Stimulated activated CD4-positive, alpha-beta T cell treated with anti-CD3 and anti-CD28 coated beads, Interleukin-15, amount 100 ng/mL, for 1 hour (primary cell): ENCODE data around the gene PREP.

Experiments used
- DNase-seq, 2 donors: peaks; one replicate each; pipeline ENCODE4 v3.0.0-alpha.2; 2020; ENCODE audit warnings: low read depth in 1 of 2, low spot score in 1 of 2

The PREP gene

DNA sequence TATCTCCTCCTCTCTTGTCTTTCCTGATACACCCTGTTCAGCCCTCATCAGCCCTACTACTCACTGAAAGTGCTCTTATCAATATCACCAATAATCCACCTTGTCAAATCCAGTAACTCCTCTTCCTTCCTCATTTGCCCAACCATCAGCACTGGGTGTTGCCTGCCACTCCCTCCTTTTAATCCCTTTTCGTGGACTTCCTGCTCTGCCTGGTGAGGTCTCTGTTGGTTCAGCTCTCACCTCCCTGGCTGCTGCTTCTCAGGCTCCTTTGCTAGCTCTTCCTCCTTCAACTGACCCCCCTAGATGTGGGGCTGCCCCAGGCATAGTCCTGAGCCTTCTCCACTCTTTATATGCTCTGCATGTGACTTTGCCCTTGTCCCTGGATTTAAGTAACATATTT lies 92.5 kb downstream of the PREP start:
- DNase-seq: no peak

DNA sequence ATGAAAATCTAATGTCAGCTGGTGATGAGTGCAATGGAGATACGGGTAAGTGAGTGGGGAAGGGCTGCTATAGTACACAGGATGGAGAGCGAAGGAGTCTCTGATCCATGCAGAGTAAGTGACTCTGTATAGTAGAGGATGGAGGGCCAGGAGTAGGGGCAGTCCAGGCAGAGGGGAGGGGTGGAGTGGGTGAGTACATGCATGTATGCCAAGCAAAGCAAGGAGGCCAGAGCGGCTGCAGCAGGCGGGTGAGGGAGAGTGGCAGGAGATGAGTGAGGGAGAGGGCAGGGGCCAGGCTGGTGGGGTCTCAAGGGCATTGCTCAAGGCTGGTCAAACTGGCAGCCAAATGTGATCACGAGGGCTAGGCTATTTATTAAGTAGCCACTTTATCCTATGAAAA lies 94.0 kb downstream of the PREP start:
- no peak for DNase-seq

DNA sequence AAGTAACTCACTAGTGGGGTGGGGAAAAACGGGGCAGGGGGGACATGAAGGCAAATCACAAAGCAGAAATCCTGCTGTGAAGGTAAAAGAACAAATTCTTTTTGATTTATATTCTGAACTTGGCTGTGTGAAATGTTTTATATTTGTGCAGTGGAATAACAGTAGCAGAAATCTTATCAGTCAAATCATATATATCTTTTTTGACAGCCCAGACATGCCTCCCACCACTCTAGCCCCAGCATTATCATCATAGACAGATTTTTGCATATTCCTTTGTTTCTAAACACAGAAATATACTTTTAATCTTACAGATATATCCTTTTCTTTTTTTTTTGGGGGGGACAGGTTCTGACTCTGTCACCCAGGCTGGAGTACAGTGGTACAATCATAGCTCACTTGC lies 97.4 kb downstream of the PREP start:
- no peak for DNase-seq

DNA sequence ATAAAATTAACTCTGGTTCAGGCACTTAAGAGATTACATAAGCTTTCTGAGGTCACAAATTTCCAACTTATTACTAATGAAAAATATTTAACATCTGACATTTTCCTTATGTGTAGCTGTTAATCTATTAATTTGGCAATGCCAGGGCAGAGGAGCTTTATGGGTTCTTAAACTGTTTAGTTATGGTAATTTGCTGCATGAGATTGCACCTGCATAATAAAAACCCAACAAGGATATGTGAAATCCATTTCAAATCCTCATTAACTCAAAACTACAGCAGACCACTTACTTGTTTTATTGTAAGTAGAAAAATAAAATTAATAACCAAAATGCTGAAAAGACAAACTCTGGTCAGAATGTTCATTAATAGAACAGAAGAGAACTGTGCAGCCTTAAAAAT lies 98.1 kb downstream of the PREP start:
- DNase-seq: no peak

DNA sequence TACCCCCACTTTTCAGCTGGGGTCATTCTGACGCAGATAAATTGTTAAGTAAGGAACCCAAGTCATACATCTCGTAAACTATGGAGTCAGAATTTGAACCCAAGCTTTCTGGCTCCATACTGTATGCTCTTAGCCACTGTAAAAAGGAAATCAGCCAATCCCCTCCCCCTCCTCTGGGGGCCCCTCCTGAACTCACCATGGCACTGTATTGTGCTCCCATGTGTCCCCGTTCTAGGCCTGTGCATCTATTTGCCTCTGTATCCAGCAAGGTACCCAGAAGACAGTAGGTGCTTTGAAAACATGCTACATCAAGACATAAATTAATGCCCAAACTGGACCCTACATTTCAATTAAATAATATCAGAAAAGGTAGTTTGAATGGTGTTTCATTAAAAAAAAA lies 98.5 kb downstream of the PREP start:
- DNase-seq: no peak

DNA sequence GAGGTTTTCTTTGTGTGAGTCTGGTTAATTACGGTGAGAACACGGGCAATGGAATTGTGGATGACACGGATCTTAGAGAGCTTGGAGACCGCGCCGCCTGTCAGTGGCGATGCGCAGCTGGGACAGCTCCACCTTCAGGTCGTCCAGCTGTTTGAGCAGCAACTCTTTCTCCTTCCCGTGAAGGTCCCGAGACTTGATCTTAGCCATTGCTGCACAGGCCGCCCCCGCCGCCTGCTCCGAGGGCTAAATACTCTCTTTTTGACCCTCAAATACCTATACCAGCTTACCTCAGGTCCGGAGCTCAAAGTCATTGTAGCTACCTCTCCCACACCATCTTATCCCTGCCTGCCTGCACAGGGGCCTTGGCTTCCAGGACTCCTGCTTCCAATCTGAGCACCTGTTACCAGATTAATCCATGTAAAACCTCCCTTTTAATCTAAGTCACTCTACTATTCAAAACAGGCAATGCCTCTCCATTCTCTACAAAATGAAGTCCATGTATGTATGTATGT lies 100.2 kb downstream of the PREP start:
- no peak for DNase-seq

DNA sequence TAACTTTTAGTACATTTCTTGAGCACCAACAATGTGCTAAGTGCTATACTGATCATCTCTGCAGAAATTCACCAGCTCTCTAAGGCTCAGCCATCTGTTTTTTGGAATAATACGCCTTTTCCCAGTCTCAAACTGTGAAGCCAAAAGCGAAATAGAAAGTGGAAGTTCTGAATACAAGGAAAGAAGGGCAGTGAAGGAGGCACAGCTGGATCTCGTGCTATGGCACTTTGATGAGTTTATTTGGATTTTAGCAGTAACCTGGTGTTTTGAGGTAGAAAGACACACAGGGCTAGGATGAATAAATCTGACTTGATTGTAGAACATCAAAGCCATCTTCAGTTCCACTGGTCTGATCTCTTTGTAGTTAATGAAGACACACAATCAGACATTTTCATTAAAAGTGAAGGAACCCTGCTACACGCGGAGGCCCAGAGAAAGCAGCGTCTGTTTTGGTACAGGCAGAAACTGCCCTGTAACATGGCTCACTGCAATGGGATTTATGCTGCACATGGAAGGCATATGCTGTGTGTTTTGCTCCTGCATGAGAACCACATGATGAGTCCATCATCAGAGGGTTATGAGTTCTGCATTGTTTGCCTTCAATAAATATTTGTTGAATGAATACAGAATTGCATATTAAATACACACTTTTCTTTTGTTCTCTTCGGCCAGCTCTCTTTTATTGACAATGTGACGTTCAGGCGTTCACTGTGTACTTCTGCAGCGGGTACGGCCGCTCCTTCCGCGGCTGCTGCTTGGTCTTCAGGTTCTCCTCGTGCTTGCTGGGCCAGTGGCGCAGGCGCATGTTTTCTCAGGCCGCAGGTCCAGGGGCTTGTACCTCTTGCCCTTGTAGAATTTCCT lies 100.9 kb downstream of the PREP start:
- DNase-seq: no peak

DNA sequence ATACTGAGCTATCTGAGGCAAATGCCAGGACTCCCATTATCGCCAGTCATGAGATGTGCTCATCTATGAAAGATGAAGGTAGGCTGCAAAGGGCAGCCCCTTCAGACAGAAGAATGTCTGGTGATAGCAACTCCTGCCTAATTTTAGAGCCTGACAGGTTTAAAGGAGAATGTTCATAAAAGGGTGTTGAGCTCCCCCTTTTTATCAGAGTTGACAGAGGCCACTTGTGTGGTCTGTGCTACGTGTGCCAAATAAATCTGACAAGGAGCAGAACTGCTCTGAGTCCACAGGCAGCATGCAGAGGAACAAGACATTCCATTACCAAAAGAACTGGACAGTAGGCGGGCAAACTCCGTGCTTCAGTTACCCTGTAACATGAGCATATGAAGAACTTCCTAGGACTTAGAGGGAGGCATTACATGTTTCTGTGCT lies 101.8 kb downstream of the PREP start:
- no peak for DNase-seq

DNA sequence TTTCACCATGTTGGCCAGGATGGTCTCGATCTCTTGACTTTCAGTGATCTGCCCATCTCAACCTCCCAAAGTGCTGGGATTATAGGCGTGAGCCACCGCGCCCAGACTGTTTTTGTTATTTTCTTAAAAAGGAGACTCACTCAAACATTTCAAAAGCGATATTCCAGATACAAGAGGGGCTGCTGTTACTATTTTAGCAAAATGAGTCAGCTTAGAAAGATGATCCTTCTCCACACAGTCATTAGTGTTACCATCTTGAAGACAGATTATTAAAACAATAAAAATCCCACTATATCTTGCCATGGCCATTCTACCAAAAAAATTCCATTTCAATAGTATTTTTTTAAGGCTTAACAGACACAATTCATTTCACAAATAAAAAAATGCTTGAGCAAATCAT lies 102.8 kb downstream of the PREP start:
- no peak for DNase-seq

DNA sequence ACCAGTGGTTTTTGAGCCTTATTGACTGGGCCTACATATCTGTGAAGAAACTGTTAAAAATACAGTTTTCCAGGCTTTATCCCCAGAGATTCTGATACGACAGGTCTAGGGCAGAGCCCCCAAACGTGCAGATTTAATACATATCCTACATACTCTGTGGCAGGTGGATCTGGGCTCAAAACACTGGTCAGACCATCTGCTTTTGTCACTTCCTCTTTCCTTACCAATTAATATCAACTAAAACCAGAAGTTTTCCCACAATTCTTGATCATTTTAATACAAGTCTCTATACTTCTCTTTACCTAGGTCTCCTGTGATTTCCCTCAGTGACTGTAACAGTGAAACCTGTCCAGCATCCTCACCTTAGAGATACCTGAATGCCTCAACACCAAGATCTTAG lies 108.8 kb downstream of the PREP start:
- no peak for DNase-seq

DNA sequence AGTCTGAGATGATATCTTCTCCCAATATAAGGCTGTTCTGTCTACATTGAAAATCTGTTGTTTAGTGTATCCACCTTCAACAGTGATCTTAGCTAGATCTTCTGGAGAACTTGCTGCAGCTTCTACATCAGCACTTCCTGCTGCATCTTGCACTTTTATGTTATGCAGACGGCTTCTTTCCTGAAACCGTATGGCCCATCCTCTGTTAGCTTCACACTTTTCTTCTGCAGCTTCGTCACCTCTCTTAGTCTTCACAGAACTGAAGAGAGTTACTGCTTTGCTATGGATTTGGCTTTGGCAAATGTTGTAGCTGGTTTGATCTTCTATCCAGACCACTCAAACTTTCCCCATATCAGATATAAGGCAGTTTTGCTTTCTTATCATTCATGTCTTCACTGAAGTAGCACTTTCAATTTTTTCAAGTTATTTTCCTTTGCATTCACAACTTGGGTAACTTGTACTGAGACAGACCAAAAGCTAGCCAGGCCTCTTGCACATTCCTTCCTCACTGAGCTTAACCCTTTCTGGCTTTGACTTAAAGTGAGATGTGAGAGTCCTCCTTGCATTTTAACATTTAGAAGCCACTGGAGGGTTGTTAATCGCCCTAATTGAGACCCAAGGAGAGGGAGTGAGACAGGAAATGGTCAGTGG lies 110.1 kb downstream of the PREP start:
- no peak for DNase-seq

DNA sequence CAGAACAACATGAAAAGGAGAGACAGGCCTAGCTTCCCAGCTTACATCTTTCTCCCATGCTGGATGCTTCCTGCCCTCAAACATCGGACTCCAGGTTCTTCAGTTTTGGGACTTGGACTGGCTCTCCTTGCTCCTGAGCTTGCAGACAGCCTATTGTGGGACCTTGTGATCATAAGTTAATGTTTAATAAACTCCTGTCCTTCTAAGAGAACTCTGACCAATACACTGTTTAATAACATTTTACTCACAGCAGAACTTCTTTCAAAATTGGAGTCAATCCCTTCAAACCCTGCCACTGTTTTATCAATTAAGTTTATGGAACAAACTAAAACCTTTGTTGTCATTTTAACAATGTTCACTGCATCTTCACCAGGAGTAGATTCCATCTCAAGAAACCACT lies 111.4 kb downstream of the PREP start:
- DNase-seq: no peak

DNA sequence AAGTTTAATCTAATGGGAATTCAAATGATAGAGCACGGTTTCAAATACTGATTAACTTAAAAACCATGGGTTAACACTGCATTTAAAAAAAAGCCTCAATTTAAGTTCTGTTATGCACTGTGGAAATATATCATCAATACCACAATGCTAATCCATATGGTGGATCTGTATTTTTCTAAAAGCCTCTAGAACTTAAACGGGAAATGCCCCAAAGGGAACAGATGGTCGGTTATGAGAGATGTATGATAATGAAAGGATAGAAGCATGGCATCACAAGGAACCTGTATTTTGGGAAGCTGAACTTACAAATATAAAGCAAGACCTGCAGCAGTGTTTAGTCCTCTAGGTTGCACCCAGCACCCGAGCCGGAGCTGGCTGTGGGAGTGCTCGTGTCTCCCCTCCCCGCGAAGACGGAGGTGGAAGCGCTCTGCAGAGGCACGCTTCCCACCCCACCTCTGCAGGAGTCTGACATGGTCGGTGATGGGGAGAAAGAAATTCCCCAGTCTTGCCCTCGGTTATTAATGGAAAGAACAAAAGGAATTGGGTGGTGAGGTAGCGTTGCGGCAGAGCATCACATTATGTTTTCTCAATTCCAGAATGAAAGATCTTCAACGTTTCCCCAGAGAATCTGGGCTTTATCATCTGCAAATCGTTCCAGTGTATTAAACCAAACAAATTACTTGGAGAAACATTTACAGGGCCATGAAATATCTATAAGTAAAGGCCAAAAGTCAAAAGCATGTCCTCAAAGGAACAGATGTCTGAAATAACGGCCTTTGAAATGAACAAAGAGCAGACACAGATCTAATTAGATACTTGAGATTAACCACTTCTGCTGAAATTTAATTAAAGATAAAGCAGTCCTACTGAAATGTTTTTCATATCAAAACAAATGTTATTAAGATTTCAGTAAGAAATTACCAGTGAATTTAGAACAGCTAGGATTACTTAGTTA lies 120.0 kb downstream of the PREP start:
- no peak for DNase-seq

DNA sequence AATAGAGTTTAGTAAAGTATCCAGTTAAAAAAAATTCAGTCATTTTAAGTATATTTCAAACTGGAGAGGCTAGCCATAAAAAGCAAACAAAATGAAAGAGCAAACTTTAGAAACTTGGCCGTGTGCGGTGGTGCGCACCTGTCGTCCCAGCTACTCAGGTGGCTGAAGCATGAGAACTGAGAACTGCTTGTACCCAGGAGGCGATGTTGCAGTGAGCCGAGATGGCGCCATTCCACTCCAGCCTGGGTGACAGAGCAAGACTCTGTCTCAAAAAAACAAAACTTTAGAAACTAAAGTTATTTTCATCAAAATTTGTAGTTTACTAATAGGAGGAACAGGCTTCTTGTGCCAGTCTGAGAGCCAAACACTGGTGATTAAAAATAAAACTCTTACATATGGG lies 122.8 kb downstream of the PREP start:
- no peak for DNase-seq

DNA sequence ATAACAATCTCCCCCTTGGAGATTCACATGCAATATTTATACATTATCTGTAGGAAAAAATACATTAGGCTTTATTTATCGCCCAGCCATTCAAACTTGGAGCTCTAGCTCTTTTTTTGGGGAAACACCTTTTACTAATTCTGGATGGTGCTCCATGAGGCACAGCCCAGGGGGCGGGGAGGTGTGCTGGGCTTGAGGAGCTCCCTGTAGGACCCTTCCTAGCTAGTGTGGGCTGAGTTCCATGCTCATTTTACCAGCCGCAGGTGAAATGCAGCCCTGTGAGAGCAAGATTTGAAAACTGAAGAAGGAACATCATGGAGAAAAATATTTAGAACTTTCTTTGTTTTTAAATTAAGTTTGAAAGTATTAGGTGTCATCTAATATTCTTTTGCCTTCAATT lies 123.4 kb downstream of the PREP start:
- DNase-seq: no peak

DNA sequence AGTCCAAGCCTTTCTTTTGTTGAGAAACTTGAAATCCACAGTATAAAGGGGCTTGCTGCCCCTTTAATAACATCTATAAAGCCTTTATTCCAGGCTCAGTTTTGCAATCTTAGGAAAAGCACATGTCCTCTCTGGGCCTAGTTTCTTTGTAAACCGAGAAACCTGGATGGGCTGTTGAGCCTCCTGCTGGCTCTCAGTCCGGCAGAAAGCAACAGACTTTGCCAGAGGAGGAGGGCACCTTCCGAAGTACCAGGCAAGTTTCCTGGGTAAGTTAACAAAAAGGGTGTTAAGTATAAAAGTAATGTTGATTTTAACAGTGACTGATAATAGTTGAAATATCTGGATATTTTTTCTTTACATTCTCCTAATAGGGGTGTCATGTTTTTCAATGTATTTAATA lies 124.1 kb downstream of the PREP start:
- no peak for DNase-seq

DNA sequence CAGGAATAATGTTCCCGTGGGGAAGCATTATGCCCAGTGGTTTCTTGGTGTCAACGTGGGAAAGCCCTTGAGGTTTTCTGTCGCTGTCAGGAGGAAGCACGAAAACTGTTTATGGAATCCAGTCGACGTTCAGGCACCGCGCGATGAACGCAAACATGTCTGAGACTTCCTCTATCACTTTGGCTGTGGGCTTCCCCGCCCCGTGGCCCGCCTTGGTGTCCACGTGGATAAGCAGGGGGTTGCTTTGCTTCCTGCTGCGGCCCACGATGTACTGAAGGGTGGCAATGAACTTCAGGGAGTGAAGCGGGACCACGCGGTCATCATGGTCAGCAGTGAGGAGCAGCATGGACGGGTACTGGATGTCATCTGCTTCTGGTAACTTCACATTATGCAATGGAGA lies 124.8 kb downstream of the PREP start:
- DNase-seq: no peak

DNA sequence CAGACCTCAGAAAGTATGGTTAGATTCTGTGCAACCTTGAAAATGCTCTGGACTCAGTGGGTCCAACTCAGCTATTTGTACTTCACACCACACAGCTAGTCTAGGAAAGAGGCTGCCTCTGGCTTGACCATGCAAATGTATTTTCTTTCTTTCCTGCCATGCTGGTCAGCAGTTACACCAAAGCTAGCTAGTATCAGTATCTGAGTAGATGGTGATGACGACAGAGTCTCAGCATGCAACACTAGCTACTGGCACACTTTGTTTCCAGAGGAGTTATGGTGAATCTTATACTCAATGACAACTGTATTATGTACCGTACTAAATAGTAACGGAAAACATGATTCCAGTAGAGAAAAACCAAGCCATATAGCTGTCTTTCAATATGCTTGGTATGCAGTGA lies 126.5 kb downstream of the PREP start:
- DNase-seq: no peak

DNA sequence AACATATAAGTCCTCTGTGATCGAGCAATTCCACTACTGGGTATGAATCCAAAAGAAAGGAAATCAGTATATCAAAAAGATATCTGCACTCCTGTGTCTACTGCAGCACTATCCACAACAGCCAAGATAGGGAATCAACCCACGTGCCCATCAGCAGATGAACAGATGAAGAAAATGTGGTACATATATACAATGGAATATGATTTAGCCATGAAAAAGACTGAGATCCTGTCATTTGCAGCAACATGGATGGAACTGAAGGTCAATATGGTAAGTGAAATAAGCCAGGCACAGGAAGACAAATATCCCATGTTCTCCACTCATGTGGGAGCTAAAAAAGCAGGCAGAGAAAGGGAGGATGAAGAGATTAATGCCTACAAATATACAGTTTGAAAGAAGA lies 127.3 kb downstream of the PREP start:
- DNase-seq: no peak

DNA sequence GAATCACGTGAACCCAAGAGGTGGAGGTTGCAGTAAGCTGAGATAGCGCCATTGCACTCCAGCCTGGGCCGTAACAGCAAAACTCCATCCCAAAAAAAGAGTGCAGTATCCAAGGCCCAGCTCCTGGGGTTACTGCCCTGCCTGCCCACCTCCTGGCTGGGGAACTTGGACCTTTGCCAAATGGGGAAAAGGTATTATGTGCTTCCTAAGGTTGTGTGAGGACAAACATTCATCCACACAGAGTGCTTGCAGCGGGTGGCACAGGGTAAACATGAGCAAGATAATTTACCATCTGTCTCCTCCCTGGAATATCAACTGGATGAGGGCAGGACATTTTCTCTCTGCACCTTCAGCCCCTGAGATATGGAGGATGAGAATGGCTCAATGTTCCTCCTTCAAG lies 128.2 kb downstream of the PREP start:
- DNase-seq: no peak

DNA sequence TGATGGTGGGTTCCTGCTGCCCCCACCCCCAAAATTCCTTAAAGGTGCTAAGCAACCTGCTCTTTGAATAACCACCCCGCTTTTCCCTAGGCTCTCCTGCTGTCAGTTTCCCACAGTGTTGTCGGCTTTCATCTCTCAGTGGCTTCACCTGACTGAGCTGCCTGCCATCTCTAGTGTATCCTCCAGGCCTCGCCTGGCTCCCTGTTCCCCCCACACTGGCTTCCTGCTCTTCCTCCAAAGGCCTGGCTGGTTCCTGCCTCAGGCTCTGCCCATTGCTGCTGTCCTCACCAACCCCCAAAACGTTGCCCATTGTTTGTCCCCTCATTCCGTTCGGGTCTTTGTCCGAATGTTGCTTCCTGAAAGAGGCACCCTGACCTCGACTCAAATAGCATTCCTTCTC lies 129.3 kb downstream of the PREP start:
- no peak for DNase-seq

DNA sequence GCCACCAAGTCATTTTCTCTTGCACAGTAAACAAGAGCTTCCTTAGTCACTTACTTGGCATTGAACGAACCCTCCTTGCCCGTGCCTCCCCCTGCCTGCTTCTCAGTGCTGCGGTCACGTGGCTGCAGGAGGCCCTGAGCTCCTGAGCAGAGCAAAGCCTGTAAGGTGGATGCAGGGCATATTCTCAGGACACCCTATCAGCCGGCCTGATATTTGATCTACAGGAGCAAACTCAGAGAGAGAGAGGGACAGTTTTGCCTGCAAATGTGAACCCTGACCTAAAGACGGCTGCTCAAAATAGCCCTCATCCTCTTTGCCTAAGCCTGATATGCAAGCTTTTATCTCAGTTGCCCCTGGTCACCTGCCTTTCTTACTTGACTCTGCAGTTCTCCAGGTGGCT lies 130.1 kb downstream of the PREP start:
- no peak for DNase-seq
